HG02938 (cell line): ENCODE results near the gene CFAP100.
A peak's percentile ranks its signal among the peaks of the same experiment; 100 is the strongest.

Source experiments
- ATAC-seq: cut with Tn5 transposase; IDR thresholded peaks from one replicate; pipeline ENCODE4 v1.9.1; 2021; ENCODE audit warnings: mild to moderate bottlenecking, moderate library complexity; ENCODE audit not compliant: unreplicated experiment

Gene CFAP100

DNA sequence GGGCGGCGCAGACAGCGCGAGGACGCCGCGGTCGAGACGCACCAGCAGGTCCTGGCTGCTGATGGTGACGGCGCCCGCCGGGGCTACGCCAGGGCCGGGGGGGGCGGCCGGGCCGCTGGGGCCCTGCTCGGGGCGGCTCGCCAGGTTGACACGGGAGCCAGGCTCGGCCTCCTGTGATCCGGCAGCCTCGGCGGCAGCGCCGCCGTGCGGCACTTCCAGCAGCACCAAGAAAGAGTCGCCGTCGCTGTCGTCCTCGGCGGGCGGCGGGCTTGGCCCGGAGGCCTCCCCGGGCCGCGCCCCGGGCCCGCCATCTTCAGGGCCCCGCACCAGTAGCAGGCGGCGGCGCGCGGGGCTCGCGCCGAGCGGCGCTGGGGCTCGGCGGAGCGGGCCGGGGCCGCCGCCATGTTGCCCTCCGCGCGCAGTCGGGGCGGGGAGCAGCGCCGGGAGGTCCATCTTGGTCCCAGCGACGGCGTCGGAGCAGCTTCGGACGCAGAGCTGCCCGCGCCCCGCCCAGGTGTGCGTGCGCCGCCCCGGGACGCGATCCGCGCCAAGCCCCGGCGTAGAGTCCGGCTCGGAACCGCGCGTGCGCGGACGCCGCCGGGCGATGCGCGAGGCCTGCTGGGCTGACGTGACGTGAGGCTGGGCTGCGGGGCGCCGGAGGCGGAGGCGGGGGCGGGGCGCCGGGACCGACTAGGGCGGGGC lies 80.9 kb downstream of the CFAP100 start, which contains the start of gene ZXDC:
Gene ZXDC (minus strand): TSS at position 479 of the 702 bp plus-strand sequence. CDS start 26 bp downstream, at position 453.
- peak; percentile 68 for ATAC-seq

DNA sequence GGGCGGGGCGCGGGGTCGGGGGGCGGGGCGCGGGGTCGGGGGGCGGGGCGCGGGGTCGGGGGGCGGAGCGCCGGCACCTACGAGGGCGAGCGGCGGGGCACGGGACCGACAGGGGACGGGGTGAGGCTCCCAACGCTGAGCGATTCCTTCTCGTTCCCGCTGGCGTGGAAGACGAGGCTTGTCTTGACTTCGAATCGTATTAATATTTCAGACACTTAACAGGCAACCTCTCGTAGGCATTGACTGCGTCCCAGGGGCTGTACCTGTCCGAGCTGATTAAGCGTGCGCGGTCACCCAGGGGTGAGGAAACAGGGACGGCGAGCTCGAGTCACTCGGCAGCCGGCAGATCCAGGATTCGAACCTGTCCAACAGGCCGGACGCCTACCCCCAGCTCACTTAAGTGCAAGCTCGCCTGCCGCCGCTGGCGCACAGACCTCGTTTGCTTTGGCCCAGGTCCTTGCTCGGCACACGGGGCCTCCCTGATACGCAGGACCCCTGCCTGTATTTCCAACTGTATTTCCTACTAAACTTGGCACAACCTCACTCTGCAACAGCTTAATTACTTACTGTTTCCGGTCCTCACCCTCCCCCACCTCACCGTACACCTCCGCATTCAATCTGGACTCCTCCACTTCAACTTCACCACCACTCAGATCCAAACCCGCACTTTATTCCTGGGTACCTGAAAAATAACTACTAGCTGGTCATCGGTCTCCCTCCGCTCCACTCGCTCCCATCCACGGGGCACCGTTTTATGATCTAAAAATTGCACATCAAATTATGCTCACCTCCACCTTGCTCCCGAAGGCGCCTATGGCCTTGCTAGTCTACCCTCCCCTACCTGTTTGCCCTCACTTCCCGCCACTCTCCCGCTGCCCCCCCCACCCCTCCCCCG lies 81.7 kb downstream of the CFAP100 start:
- ATAC-seq, result peak; percentile 30

- no peak for ATAC-seq
Observed at GRCh38 chr3:126477061-126477380, 82.3 kb downstream of the CFAP100 start.

DNA sequence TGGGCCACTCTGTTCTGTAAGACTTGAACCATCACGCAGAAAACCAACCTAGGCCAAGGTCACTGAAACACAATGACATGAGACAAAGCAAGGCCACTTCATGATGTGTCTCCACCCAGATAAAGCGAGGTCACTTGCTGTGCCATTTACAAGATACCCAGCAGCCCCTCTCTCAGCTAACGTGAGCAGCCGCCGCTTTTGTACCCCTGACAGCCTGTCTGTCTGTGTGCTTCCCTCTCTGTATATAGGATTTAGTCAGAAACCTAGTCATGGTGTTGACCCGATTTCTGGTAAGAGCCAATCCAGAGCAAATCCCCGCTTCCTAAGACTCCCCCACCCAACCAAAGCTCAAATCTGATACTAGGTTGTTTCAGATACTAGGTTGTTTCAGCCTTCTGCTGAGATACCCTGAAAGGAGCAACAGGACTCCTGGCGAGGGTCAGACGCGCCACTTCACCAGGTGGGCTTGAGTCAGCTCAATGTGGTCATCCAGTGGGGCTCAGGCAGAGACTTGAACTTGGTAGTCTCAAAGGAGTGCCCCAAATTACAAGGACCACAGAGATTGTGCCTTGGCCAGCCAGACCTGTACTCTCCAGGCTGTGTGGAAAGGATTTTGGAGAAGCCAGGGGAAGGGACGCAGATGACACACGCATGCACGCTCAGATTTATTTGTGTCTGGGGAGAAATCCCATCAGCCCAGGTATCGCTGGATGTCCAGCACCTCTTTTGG lies 84.0 kb downstream of the CFAP100 start:
- no peak for ATAC-seq

DNA sequence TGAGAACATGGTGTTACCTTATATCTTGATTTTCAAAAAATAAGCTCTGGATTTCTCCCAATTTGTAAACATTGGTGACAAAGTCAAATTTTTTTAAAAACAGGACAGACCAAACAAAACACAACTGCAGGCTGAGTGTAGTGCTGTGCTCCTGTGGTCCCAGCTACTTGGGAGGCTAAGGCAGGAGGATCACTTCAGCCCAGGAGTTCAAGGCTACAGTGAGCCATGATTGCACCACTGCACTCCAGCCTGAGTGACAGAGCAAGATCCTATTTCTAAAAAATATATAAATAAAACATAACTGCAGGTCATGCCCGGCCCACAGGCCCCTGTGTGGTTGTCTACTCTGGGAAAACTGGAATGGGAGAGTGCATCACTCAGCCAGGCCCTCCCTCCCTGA lies 84.9 kb downstream of the CFAP100 start:
- ATAC-seq, result no peak

DNA sequence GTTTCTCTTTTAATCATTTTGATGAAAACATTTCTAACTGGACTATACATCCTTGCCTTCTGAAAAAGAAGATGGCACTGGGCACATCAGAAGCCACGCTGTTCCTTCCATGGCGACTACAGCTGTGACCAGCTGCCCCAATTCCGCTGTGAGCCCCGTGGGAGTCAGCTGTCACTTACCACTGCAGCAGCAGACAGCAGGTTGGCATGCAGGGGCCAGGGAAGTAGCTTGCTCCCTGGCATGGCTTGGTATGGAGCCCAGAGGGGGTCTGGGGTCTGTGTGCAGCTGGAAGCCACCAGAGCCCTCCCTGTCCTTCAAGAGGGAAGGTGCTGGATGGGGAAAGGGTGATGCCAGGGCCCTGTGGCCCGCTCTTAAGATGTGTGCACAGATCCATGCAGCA lies 85.5 kb downstream of the CFAP100 start:
- ATAC-seq, result no peak

DNA sequence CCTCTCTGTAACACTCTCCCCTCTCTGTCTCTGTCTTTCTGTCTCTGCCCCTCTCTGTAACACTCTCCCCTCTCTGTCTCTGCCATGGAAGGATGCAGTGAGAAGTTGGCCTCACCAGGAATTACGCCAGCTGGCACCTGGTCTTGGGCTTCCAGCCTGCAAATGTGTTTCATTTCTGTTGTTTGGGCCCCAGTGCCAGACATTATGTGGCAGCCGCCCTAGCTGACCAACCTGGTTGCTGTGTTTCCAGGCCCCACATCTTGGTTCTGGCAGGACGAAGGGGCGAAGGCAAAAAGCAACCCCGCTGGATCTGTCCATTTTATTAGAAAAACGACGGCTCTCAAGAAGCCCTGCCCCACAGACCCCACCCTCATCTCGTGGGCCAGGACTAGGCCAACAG lies 86.2 kb downstream of the CFAP100 start:
- no peak for ATAC-seq

- no peak for ATAC-seq
Observed at GRCh38 chr3:126481808-126482502, 87.2 kb downstream of the CFAP100 start.

GRCh38 chr3:126482503-126483255 lies 88.0 kb downstream of the CFAP100 start:
- no peak for ATAC-seq

- no peak for ATAC-seq
Observed at GRCh38 chr3:126483321-126483761, 88.6 kb downstream of the CFAP100 start.

GRCh38 chr3:126484148-126484547 lies 89.4 kb downstream of the CFAP100 start:
- ATAC-seq, result no peak

DNA sequence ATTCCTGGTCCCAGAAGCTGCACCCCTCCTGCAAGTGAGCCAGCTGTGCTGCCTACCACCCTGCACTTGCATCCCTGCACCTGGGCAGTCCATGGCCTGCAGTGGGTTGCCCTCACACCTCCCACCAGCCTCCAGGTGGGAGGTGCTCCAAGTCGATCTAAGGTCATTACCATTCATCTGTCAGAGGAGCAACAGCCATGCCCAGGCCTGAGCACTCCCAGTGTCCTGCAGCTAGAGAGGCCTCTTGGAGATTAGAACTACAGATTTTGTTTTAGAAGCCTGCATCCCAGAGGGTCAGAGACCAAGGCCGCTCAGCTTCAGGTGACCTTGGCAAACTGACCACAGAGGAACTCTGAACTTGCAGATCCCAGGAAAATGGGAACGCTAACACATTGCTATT lies 90.0 kb downstream of the CFAP100 start:
- no peak for ATAC-seq

DNA sequence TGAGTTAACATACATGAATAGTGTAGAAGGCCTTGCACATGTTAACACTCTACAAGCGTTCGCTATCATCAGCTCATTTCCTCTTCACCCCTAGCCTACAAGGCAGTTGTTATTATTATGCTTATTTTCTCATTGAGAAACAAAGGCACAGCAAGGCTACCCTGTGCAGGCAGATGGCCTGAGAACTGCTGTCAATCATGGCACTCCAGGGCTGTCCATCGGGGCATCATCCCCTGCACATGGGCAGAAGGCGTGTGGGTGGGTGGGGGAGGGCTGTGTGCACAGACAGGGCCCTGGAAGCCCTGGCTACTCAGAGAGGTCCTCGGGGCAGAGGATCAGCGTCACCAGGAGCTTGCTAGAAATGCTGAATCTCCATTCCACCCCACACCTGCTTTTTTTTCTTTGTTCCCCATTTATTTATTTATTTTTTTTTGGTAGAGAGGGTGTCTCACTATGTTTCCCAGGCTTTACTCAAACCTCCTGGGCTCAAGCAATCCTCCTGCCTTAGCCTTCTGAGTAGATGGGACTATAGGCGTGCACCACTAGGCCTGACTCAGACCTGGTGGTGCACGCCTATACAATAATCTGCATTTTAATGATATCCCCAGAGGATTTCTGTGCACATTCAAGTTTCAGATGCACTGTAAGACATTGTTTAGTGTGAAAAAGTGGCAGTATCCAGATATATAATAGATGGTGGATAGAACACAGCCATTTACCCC lies 90.6 kb downstream of the CFAP100 start:
- no peak for ATAC-seq

DNA sequence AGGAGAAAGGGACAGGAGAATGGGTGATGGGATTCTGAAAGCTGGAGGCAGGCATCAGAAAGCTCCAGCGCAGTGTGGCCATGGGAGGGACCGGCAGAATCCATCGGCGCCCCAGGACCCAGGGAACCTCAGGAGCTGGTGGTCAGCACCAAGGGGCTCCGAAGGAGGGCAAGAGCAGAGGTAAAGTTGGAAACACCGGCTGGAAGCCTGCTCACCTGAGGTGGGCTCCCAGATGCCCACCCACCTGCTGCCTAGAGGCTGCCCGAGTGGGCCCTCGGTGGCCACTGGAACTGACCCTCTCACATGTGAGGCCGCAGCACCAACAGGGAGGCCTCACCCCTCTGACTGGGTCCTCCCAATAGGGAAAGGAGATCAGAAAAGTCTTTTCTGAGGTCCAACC lies 91.2 kb downstream of the CFAP100 start:
- ATAC-seq, result no peak
